Putamen (tissue), 1 donor: ENCODE data around the gene ADAMTS15.

Source experiments
- DNase-seq: peaks from one replicate; pipeline ENCODE4 v3.0.0-alpha.2; 2016; ENCODE audit warnings: low spot score

The ADAMTS15 gene

GRCh38 chr11:130462101-130462885, 13.8 kb downstream of the ADAMTS15 start:
- DNase-seq: no peak

- no peak for DNase-seq
These were observed 14.5 kb downstream of the ADAMTS15 start for GRCh38 chr11:130462931-130463330.

GRCh38 chr11:130464291-130464812, 15.9 kb downstream of the ADAMTS15 start:
- DNase-seq: no peak

GRCh38 chr11:130465263-130465662, 16.8 kb downstream of the ADAMTS15 start:
- DNase-seq: no peak

GRCh38 chr11:130467116-130467900, 18.9 kb downstream of the ADAMTS15 start:
- DNase-seq: no peak

GRCh38 chr11:130469181-130469580, 20.7 kb downstream of the ADAMTS15 start:
- no peak for DNase-seq

- no peak for DNase-seq
These were observed 22.6 kb downstream of the ADAMTS15 start for GRCh38 chr11:130470832-130471706.

- no peak for DNase-seq
These were observed 23.4 kb downstream of the ADAMTS15 start for GRCh38 chr11:130471731-130472433.

GRCh38 chr11:130472434-130472961, 24.1 kb downstream of the ADAMTS15 start:
- DNase-seq: no peak

GRCh38 chr11:130473056-130473794, 24.8 kb downstream of the ADAMTS15 start:
- no peak for DNase-seq

GRCh38 chr11:130473795-130474377, 25.4 kb downstream of the ADAMTS15 start:
- no peak for DNase-seq

- no peak for DNase-seq
These were observed 26.4 kb downstream of the ADAMTS15 start for GRCh38 chr11:130474637-130475400.

GRCh38 chr11:130475426-130476053, 27.1 kb downstream of the ADAMTS15 start:
- no peak for DNase-seq

GRCh38 chr11:130476200-130476921, 27.9 kb downstream of the ADAMTS15 start:
- DNase-seq: peak; percentile 71

- DNase-seq: no peak
These were observed 28.6 kb downstream of the ADAMTS15 start for GRCh38 chr11:130476922-130477491.

- DNase-seq: no peak
These were observed 29.2 kb downstream of the ADAMTS15 start for GRCh38 chr11:130477586-130478203.

GRCh38 chr11:130478204-130478701, 29.8 kb downstream of the ADAMTS15 start:
- DNase-seq: no peak
